ENCODE results near the gene DNAJC7. TPM values are rescaled to one million over a fixed set of nuclear protein-coding genes. Genes with fewer than 3 reads are reported as not detected.

DNAJC7 gene
- total RNA-seq, 3 donors from 2014 or later: 69.7 to 73.7 (median 70.4) TPM

DNA sequence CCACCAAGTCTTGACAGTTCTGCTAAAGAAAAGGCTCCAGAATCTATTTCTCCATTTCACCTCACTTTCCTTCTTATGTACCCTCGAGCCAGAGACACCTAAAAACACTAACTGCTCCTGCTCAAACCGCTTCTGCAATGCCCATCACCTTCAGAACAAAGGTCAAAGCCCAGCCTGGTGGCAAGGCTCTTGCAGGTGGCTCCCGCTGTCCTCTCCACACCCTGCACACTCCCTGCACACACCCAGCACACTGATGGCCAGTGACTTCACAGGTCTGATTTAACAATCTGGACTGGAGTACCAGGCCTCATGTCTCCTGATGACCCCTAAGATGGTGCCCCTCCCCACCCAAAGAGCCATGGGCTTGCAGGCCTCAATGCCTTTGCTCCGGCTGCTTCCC, 43.0 kb upstream of the DNAJC7 start:
- no peaks in the 10 kb centered on the region for H3K4me1 ChIP-seq
- DNase-seq (ENCODE audit: low spot score in 2 of 2): no peak
- no peaks in the 10 kb centered on the region for H3K27me3 ChIP-seq
- no peaks in the 10 kb centered on the region for H3K9me3 ChIP-seq
- no peak overlapping the region for H3K4me3 ChIP-seq
- intact Hi-C loops (cut with DNase I; ENCODE audit: low total_unique reads): no loop called here
- H3K36me3 ChIP-seq: no peaks in the 10 kb centered on the region
- no peak for TF ChIP-seq POLR2A (IDR thresholded peaks at IDR 0.05)
- TF ChIP-seq, protein P1, sequence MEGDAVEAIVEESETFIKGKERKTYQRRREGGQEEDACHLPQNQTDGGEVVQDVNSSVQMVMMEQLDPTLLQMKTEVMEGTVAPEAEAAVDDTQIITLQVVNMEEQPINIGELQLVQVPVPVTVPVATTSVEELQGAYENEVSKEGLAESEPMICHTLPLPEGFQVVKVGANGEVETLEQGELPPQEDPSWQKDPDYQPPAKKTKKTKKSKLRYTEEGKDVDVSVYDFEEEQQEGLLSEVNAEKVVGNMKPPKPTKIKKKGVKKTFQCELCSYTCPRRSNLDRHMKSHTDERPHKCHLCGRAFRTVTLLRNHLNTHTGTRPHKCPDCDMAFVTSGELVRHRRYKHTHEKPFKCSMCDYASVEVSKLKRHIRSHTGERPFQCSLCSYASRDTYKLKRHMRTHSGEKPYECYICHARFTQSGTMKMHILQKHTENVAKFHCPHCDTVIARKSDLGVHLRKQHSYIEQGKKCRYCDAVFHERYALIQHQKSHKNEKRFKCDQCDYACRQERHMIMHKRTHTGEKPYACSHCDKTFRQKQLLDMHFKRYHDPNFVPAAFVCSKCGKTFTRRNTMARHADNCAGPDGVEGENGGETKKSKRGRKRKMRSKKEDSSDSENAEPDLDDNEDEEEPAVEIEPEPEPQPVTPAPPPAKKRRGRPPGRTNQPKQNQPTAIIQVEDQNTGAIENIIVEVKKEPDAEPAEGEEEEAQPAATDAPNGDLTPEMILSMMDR (IDR thresholded peaks at IDR 0.05): no peak
- TF ChIP-seq POLR2AphosphoS5 (IDR thresholded peaks at IDR 0.05): no peak
- H3K27ac ChIP-seq: no peak overlapping the region

DNA sequence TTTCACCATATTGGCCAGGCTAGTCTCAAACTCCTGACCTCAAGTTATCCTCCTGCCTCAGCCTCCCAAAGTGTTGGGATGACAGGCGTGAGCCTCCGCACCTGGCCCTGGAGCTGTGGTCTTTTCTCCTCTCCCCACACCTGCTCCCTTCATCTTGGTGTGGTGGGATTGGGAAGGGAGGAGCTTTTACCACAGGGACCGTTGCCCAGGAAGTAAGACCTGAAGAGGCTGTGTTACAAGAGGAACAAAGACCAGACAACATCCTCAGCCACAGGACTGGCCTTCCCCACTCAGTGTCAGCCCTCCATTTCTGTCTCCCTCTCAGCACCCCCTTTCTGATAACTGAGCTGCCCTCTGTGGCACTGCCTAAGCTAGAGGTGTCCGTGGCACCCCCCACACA, 42.6 kb upstream of the DNAJC7 start:
- Histone ChIP-seq H3K36me3 (no peaks in the 10 kb centered on the region), H3K4me1 (no peaks in the 10 kb centered on the region), H3K27ac (no peak overlapping the region), H3K9me3 (no peaks in the 10 kb centered on the region), H3K4me3 (no peak overlapping the region), H3K27me3 (no peaks in the 10 kb centered on the region)
- no peak for DNase-seq (ENCODE audit: low spot score in 2 of 2)
- intact Hi-C loops (cut with DNase I; ENCODE audit: low total_unique reads): no loop called here
- TF ChIP-seq POLR2A (IDR thresholded peaks at IDR 0.05) (no peak), POLR2AphosphoS5 (IDR thresholded peaks at IDR 0.05) (no peak)
- TF ChIP-seq, protein P1 (IDR thresholded peaks at IDR 0.05): no peak

DNA sequence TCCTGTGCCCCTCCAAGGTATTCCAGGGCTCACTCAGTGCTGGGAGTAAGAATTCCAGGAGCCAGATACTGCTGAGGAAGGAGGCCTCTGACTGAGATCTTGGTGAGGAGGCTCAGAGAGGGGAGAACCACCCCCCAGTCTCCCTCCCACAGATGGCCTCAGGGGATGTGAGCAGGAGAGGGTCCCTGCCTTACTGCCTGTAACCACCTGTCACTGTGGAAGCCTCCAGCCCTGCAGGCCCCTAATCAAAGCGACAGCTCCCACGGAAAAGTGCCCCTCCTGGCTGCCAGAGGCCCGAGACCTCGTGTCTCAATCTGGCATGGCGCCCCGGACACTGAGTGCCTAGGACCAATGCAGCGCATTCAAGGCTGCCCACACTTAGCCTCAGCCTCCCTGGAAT, 40.8 kb upstream of the DNAJC7 start:
- no peak for DNase-seq (ENCODE audit: low spot score in 2 of 2)
- intact Hi-C loops (cut with DNase I; ENCODE audit: low total_unique reads): no loop called here
- TF ChIP-seq POLR2A (IDR thresholded peaks at IDR 0.05) (no peak), POLR2AphosphoS5 (IDR thresholded peaks at IDR 0.05) (no peak)
- TF ChIP-seq, protein P1 (IDR thresholded peaks at IDR 0.05): no peak
- no peaks in the 10 kb centered on the region for H3K4me1 ChIP-seq
- H3K4me3 ChIP-seq: no peak overlapping the region
- no peak overlapping the region for H3K27ac ChIP-seq
- H3K27me3 ChIP-seq: no peaks in the 10 kb centered on the region
- H3K9me3 ChIP-seq: no peaks in the 10 kb centered on the region
- H3K36me3 ChIP-seq: no peaks in the 10 kb centered on the region

DNA sequence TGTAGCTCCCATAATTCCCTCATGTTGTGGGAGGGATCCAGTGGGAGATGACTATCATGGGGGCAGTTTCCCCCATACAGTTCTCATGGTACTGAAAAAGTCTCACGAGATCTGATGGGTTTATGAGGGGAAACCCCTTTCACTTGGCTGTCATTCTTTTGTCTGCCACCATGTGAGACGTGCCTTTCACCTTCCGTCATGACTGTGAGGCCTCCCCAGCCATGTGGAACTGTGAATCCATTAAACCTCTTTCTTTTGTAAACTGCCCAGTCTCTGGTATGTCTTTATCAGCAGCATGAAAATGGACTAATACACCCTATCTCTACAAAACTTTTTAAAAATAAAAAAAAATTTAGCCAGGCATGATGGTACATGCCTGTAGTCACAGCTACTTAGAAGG, 39.4 kb upstream of the DNAJC7 start:
- intact Hi-C loops (cut with DNase I; ENCODE audit: low total_unique reads): no loop called here
- TF ChIP-seq, protein P1 (IDR thresholded peaks at IDR 0.05): no peak
- TF ChIP-seq POLR2A (IDR thresholded peaks at IDR 0.05): no peak
- no peak for TF ChIP-seq POLR2AphosphoS5 (IDR thresholded peaks at IDR 0.05)
- H3K27me3 ChIP-seq: no peaks in the 10 kb centered on the region
- H3K4me3 ChIP-seq: no peak overlapping the region
- H3K36me3 ChIP-seq: no peaks in the 10 kb centered on the region
- no peaks in the 10 kb centered on the region for H3K4me1 ChIP-seq
- H3K9me3 ChIP-seq: no peaks in the 10 kb centered on the region
- DNase-seq (ENCODE audit: low spot score in 2 of 2): no peak
- no peak overlapping the region for H3K27ac ChIP-seq

DNA sequence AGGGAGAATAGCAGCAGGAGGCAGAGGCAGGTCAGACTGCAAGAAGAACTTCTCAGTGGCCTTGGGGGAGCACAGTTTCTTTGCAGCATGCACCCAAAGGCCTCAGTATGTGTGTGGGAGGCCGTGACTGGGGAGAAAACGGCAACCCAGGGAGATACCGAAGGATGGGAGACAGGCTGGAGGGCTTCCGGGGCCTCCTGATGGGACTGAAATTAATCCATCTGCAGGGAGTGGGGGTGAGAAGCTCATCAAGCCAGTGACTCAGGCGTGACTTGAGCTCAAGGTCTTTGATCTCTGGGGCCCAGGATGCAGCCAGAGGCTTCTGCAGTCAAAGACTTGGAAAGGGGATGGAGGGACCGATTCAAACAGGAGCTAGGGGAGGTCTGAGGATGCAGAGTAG, 38.3 kb upstream of the DNAJC7 start:
- Histone ChIP-seq H3K4me3 (no peak overlapping the region), H3K27ac (no peak overlapping the region), H3K27me3 (no peaks in the 10 kb centered on the region), H3K9me3 (no peaks in the 10 kb centered on the region), H3K36me3 (no peaks in the 10 kb centered on the region), H3K4me1 (no peaks in the 10 kb centered on the region)
- no peak for DNase-seq (ENCODE audit: low spot score in 2 of 2)
- TF ChIP-seq POLR2AphosphoS5 (IDR thresholded peaks at IDR 0.05) (no peak), POLR2A (IDR thresholded peaks at IDR 0.05) (no peak)
- TF ChIP-seq, protein P1 (IDR thresholded peaks at IDR 0.05): no peak
- intact Hi-C loops (cut with DNase I; ENCODE audit: low total_unique reads): no loop called here
